ENCODE results near the gene CEL. TPM values are rescaled to one million over a fixed set of nuclear protein-coding genes. Genes with fewer than 3 reads are reported as not detected.

Gene CEL
- total RNA-seq, 1 experiment from 2014 or later = 6.6 TPM

- no peak for TF ChIP-seq ZNF532 (CRISPR knock-in tag; IDR thresholded peaks at IDR 0.05; ENCODE audit: borderline replicate concordance)
- TF ChIP-seq KAT7 (CRISPR knock-in tag; IDR thresholded peaks at IDR 0.05; ENCODE audit: borderline replicate concordance) = no peak
- no peak for TF ChIP-seq HMGXB4 (CRISPR knock-in tag; IDR thresholded peaks at IDR 0.05)
- TF ChIP-seq USF1 (CRISPR knock-in tag; IDR thresholded peaks at IDR 0.05) = no peak
- TF ChIP-seq ZNF281 (CRISPR knock-in tag; IDR thresholded peaks at IDR 0.05) = no peak
- TF ChIP-seq TEAD1 (CRISPR knock-in tag; IDR thresholded peaks at IDR 0.05) = no peak
Observed at GRCh38 chr9:133098871-133099270, 37.1 kb downstream of the CEL start (continued).

GRCh38 chr9:133099726-133100505 is 38.1 kb downstream of the CEL start:
- Mint-ChIP-seq H3K9me3 (peaks cover 19% of the 10 kb centered on the region), H3K4me1 (no peaks in the 10 kb centered on the region), H3K4me3 (no peak overlapping the region), H3K27ac (no peak overlapping the region), H3K27me3 (ENCODE audit: low read depth) (peaks cover 16% of the 10 kb centered on the region), H3K36me3 (peaks cover 45% of the 10 kb centered on the region)
- DNase-seq (ENCODE audit: low spot score) (no peak), ATAC-seq (no peak)
- ChIA-PET CTCF (interaction anchor here (0.6 to 4.4 kb wide), 4 partner anchors 40 to 90 kb away, joined by 3 to 58 read pairs (median 6); no protein-coding TSS in a partner anchor), POLR2A (interaction anchor here (0.6 kb wide), 1 partner anchor 40 kb away, joined by 3 read pairs; no protein-coding TSS in a partner anchor)
- no peak for TF ChIP-seq CDX4 (CRISPR knock-in tag; IDR thresholded peaks at IDR 0.05; ENCODE audit: borderline replicate concordance)

- Mint-ChIP-seq H3K36me3 (peaks cover 41% of the 10 kb centered on the region), H3K9me3 (peaks cover 11% of the 10 kb centered on the region), H3K4me3 (no peak overlapping the region), H3K4me1 (no peaks in the 10 kb centered on the region), H3K27me3 (ENCODE audit: low read depth) (peaks cover 11% of the 10 kb centered on the region), H3K27ac (no peak overlapping the region)
- no peak for TF ChIP-seq E2F5 (CRISPR knock-in tag; IDR thresholded peaks at IDR 0.05)
- TF ChIP-seq E2F1 (CRISPR knock-in tag; IDR thresholded peaks at IDR 0.05) = no peak
- TF ChIP-seq ZNF423 (CRISPR knock-in tag; IDR thresholded peaks at IDR 0.05) = no peak
- ChIA-PET CTCF (interaction anchor here (0.7 to 4.4 kb wide), 4 partner anchors 11 to 52 kb away, joined by 3 to 58 read pairs (median 8); no protein-coding TSS in a partner anchor), POLR2A (no interaction called here)
- ATAC-seq (no peak), DNase-seq (ENCODE audit: low spot score) (no peak)
Observed at GRCh38 chr9:133100506-133101355, 39.0 kb downstream of the CEL start.
